GF-D8 (cell line): ENCODE measurements around the gene VSTM2A.

Experiments
- DNase-seq: peaks from one replicate; lab custom pipeline; 2025; lab: John Stamatoyannopoulos, UW

The VSTM2A gene

DNA sequence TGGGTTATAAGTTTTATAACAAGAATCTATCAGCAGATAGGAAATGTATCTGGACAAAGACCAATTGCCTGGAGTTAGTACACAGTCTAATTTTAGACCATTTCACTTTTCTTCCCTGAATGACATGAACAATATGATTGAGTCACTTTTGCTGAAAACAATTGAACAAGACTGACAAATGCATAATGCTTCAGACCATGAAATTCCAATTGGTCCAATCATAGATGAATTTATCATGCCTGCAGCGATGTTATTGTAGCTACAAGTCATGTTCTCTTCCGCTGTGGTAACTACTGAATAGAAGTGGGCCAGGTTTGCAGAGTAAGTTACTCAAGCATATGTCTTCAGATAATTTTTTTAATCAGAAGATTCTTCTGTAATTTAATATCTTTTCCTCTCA, 73.4 kb downstream of the VSTM2A start:
- DNase-seq = no peak
